Fibroblast of villous mesenchyme (primary cell): ENCODE data around the gene PEA15. TPM values are rescaled to one million over a fixed set of nuclear protein-coding genes. Genes with fewer than 3 reads are reported as not detected.

Source experiments
- DNase-seq: peaks from one replicate; pipeline ENCODE4 v3.0.0-alpha.2; 2010; ENCODE audit warnings: low read depth
- H3K4me3 ChIP-seq: 2 replicates; pipeline ENCODE4 v1.5.1; 2011; ENCODE audit warnings: low read depth, mild to moderate bottlenecking, low read length
- total RNA-seq: library from RNA; depleted of rRNA; stranded (reverse); fragments of >200 nt; gene quantifications from 2 replicates; pipeline ENCODE4 v1.2.3, GENCODE V29; 2012
- TF ChIP-seq, protein P1 (sequence below): IDR thresholded peaks from 2 replicates; pipeline ENCODE4 v1.5.1; 2012; ENCODE audit warnings: low read depth, mild to moderate bottlenecking, low read length; ENCODE audit not compliant: insufficient read depth

Gene PEA15
- total RNA-seq, 1 donor = 138 TPM

- DNase-seq = no peak
- TF ChIP-seq, protein P1, sequence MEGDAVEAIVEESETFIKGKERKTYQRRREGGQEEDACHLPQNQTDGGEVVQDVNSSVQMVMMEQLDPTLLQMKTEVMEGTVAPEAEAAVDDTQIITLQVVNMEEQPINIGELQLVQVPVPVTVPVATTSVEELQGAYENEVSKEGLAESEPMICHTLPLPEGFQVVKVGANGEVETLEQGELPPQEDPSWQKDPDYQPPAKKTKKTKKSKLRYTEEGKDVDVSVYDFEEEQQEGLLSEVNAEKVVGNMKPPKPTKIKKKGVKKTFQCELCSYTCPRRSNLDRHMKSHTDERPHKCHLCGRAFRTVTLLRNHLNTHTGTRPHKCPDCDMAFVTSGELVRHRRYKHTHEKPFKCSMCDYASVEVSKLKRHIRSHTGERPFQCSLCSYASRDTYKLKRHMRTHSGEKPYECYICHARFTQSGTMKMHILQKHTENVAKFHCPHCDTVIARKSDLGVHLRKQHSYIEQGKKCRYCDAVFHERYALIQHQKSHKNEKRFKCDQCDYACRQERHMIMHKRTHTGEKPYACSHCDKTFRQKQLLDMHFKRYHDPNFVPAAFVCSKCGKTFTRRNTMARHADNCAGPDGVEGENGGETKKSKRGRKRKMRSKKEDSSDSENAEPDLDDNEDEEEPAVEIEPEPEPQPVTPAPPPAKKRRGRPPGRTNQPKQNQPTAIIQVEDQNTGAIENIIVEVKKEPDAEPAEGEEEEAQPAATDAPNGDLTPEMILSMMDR = no peak
Measured at GRCh38 chr1:160188341-160188740, 16.8 kb upstream of the PEA15 start.

DNA sequence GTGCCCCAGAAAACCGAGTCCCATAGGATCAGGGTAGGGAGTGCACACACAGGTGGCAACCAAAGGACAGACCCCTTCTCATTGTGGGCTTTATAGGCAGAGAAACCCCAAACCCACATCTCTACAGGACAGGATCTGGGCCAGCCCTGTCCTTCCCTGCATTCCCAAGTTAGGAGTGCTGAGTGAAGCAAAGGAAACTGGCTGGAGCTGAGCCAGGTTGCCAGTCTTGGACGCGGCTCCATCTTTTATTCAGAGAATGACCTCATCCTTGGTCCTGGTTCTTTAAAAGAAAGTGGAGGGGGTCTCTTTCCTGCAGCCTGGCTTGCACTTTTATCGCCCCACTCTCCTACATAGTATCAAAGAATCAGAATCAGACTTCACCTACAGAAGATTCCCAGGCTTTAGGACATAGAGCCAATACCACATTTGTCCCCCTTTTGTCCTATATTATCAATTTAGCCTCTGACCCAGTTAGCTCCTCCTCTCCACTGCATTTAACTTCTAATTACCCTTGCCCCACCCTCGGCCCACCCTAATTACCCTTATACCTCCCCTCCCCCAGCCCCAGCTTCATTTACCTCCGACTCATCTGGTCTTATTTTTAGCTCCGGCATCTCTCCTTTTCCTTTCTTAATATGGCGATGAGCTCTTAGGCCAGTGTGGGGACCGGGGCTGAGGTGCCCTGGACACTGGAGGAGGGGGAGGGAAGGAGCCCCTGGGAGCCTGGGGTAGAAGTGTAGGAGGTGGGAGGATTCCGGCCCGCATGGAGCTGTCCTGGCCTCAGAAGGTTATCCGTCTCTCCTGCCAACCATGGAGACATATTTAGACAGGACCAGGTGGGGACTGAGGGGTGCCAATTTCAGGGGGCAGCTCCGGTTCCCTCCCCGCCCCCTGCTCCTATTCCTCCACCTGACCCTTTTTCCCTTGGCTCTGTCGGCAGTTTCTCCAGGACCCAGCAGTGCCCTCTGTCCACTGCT lies 15.2 kb upstream of the PEA15 start, which contains the start of gene CASQ1:
Gene CASQ1 (plus strand): TSS at position 927 of the 977 bp plus-strand sequence. CDS start 177 bp downstream, outside the sequence.
- DNase-seq = no peak
- no peak within 1 kb of the TSS for H3K4me3 ChIP-seq
- TF ChIP-seq, protein P1 = no peak

More at GRCh38 chr1:160188341-160188740, 16.8 kb upstream of the PEA15 start:
- H3K4me3 ChIP-seq = no peak overlapping the region

DNA sequence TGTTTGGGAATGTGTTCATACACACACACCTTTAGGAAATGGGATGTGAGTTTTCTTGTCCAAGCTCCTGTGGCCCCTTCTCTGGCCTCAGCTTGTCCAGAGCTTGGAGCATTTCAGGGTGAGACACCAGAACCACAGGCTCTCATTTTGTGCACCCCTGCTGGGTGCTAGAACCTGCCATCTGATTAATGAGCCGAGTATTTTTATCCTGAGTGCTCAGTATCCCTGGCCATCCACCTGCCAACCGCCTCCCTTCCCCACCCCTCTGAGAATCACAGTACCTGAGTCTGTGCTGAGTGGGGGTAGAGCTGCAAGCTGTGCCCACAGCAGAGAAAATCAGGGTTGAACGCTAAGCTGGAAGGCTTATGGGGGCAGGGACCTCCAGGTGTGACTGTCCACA lies 13.4 kb upstream of the PEA15 start:
- TF ChIP-seq, protein P1 = no peak
- no peak overlapping the region for H3K4me3 ChIP-seq
- DNase-seq = no peak

DNA sequence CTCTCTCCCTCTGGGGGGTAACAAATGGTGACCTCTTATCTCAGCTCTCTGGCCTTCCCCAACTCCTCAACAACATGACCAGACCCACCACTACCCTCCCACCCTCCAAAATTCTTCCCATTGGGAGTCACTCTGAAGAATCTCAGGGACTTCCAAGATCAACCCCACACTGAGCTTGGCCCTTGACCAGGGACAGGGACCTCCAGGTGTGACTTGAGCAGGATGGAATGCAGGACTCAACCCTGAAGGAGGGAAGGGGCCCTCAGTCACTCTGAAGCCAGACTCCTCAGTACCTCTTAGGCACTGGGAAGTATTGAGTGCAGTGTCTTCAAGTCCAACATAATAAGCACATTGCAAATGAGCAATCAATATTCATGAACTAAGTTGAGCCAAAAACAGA lies 12.9 kb upstream of the PEA15 start:
- TF ChIP-seq, protein P1 = no peak
- H3K4me3 ChIP-seq = no peak overlapping the region

GRCh38 chr1:160193091-160193819 lies 11.9 kb upstream of the PEA15 start:
- TF ChIP-seq, protein P1 = peak; percentile 97
- H3K4me3 ChIP-seq = no peak overlapping the region
- peak; percentile 88 for DNase-seq

More for the DNA sequence above, 12.9 kb upstream of the PEA15 start:
- no peak for DNase-seq

GRCh38 chr1:160193832-160194736 lies 11.1 kb upstream of the PEA15 start:
- TF ChIP-seq, protein P1 = no peak
- H3K4me3 ChIP-seq = no peak overlapping the region
- DNase-seq = no peak
